Measurements from ENCODE around the gene TUSC2. TPM values are rescaled to one million over a fixed set of nuclear protein-coding genes. Genes with fewer than 3 reads are reported as not detected.
"Not testable (repeated sequence)": the region's sequence is repeated elsewhere in the genome, so short reads cannot be mapped to it uniquely, and the experiment has no call there.

TUSC2 gene
- total RNA-seq, 1 experiment from 2014 or later, result 17.6 TPM

- DNase-seq (ENCODE audit: extremely low read depth, low read depth), result no peak
Observed at GRCh38 chr3:50319894-50320625, 8.0 kb downstream of the TUSC2 start.

DNA sequence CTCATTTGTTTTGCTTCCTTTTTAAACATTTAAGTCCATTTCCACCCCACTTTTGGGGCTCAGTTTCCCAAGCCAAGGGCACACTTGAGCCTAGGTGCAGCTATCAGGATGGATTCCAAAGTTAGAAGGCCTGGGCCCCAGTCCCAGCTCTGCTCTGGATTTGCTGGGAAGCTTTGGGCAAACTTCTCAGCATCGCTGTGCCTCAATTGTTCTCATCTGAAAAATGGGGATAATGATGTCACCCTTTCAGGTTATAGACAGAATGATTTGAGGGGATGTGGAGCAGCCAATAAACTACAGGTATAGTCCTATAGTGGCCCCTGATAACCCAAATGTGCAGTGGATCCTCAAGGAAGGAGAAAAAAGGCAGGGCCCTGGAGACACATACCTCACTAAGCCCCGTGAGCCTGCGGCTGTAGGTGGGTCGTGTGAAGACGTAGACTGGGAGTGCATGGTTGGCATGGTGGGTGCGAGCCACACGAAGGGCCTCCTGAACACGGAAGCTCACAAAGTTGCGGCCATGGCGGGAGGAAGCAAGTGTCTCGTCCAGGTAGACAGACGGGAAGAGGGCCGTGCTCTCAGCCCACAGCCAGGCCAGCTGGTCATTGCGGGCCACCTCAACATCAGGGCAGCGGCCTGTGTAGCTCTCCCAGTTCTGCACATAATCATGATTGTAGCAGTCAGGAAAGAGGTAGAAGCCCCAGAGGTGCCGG lies 8.7 kb downstream of the TUSC2 start:
- no peak for DNase-seq (ENCODE audit: extremely low read depth, low read depth)

DNA sequence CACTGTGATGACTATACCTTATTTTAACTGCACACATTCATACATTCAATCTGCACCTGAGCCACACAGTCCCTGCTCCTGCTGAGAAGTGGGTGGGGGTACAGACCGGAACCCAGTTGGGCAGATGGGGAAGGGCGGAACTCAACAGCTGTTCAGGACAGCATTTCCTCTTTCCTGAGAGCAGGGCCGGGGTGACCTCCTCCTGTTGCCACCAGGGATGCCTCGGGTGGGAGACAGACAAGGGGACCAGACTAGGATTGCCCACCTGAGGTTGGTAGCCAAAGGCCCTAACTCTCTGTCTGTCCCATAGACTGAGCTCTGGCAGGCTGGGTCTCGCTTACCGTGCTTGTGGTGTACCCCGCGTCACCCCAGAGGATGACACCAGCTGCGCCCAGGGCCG lies 9.4 kb downstream of the TUSC2 start:
- DNase-seq (ENCODE audit: extremely low read depth, low read depth), result no peak

DNA sequence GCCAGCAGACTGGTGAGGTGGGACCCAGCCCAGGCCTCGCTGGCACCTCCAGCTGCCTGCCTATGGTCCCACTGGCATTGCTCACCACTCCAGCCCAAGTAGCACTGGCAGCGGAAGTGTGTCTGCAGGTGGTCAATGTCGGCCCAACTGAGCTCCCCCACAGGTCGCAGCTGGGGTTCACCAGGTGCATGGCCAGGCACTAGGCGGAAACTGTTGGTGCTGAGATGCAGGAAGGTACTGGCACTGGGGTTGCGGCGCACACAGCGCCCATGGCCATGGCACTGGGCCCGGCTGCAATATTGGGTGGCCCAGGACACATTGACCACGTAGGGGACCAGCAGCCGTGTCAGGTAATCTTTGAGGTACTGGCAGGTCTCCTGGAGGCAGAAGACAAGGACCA lies 9.9 kb downstream of the TUSC2 start:
- no peak for DNase-seq (ENCODE audit: extremely low read depth, low read depth)

DNA sequence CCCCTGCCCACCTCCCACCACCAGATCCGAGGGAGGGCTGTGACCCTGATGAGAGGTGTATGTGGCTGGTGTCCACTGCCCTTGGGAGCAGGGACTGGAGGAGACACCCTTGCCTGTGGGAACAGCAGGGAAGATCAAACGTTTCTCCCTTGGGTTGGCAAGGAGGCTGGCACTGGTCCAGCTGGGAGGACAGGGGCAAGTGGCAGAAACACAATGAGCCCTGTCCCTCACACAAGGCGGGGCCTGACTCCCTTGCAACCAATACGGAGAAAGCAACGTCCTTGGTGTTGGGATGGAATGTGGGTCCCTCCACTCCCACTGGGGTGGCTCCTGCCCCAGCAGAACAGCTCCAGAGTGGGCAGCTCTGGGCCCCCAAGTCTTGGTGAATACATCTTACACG lies 10.7 kb downstream of the TUSC2 start:
- DNase-seq (ENCODE audit: extremely low read depth, low read depth), result no peak

GRCh38 chr3:50316657-50317242 lies 11.3 kb downstream of the TUSC2 start:
- no peak for DNase-seq (ENCODE audit: extremely low read depth, low read depth)

DNA sequence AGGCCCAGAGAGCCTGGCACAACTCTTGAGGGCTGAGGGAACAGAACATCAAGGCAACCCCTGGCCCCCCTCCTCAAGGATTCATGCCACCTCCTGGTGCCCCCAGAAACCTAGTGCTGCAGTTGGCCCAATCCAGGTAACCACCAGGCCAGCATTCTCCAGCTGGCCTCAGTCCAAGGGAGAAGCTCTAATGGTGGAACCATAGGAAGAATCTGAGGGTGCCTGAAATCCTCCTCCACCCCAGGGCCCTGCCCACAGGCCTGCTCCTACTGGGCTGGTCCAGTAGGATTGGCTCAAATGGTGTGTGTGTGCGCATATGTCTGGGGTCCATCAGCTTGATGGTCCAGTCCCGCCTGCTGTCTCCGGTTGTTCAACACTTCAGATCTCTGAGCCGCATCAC lies 13.2 kb downstream of the TUSC2 start:
- DNase-seq (ENCODE audit: extremely low read depth, low read depth), result no peak

GRCh38 chr3:50314342-50314741 lies 13.7 kb downstream of the TUSC2 start:
- no peak for DNase-seq (ENCODE audit: extremely low read depth, low read depth)

DNA sequence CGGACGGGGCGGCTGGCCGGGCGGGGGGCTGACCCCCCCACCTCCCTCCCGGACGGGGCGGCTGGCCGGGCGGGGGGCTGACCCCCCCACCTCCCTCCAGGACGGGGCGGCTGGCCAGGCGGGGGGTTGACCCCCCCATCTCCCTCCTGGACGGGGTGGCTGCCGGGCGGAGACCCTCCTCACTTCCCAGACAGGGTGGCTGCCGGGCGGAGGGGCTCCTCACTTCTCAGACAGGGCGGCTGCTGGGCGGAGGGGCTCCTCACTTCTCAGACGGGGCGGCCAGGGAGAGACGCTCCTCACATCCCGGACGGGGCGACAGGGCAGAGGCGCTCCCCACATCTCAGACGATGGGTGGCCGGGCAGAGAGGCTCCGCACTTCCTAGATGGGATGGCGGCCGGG lies 16.0 kb downstream of the TUSC2 start:
- not testable (repeated sequence) for DNase-seq (ENCODE audit: extremely low read depth, low read depth)

- DNase-seq (ENCODE audit: extremely low read depth, low read depth), result no peak
Observed at GRCh38 chr3:50304601-50305000, 23.4 kb downstream of the TUSC2 start.

- no peak for DNase-seq (ENCODE audit: extremely low read depth, low read depth)
Observed at GRCh38 chr3:50303013-50303815, 24.8 kb downstream of the TUSC2 start, which contains the start of gene HYAL1. HYAL1 (minus strand) TSS chr3:50303574; CDS start chr3:50302956, 618 bp downstream.

- DNase-seq (ENCODE audit: extremely low read depth, low read depth), result no peak
Observed at GRCh38 chr3:50302095-50303012, 25.7 kb downstream of the TUSC2 start.

- no peak for DNase-seq (ENCODE audit: extremely low read depth, low read depth)
Observed at GRCh38 chr3:50300681-50301254, 27.3 kb downstream of the TUSC2 start.

GRCh38 chr3:50299929-50300680 lies 27.9 kb downstream of the TUSC2 start:
- peak; percentile 52 for DNase-seq (ENCODE audit: extremely low read depth, low read depth)

- DNase-seq (ENCODE audit: extremely low read depth, low read depth), result no peak
Observed at GRCh38 chr3:50299638-50299928, 28.4 kb downstream of the TUSC2 start.

GRCh38 chr3:50298836-50299637 lies 29.0 kb downstream of the TUSC2 start, which contains the start of the genes HYAL3 and NAA80:
HYAL3 (minus strand) TSS chr3:50299405; CDS start chr3:50295602, 3,803 bp downstream.
NAA80 (minus strand) TSS chr3:50299405; CDS start chr3:50297463, 1,942 bp downstream.
- peak; percentile 98 for DNase-seq (ENCODE audit: extremely low read depth, low read depth)

- DNase-seq (ENCODE audit: extremely low read depth, low read depth), result no peak
Observed at GRCh38 chr3:50297896-50298725, 29.9 kb downstream of the TUSC2 start.

Data from NCI-H460 (cell line).